ENCODE results near the gene MAP7.

MAP7 gene

GRCh38 chr6:136370988-136371728 is 179.1 kb downstream of the MAP7 start:
- no peak for ATAC-seq

GRCh38 chr6:136365776-136366354 is 184.4 kb downstream of the MAP7 start:
- no peak for ATAC-seq

- ATAC-seq: no peak
Measured at GRCh38 chr6:136362421-136363356, 187.5 kb downstream of the MAP7 start.

- ATAC-seq: no peak
Measured at GRCh38 chr6:136361787-136362186, 188.4 kb downstream of the MAP7 start.

GRCh38 chr6:136360783-136361182 is 189.4 kb downstream of the MAP7 start:
- no peak for ATAC-seq

- no peak for ATAC-seq
Measured at GRCh38 chr6:136359851-136360250, 190.4 kb downstream of the MAP7 start.

- ATAC-seq: no peak
Measured at GRCh38 chr6:136351518-136352110, 198.6 kb downstream of the MAP7 start.

GRCh38 chr6:136350914-136351313 is 199.3 kb downstream of the MAP7 start:
- ATAC-seq: no peak

GRCh38 chr6:136347847-136348246 is 202.4 kb downstream of the MAP7 start:
- ATAC-seq: no peak

GRCh38 chr6:136345145-136345544 is 205.1 kb downstream of the MAP7 start:
- no peak for ATAC-seq

GRCh38 chr6:136344420-136344819 is 205.8 kb downstream of the MAP7 start:
- no peak for ATAC-seq

- no peak for ATAC-seq
Measured at GRCh38 chr6:136343700-136344099, 206.5 kb downstream of the MAP7 start.

- no peak for ATAC-seq
Measured at GRCh38 chr6:136343275-136343674, 206.9 kb downstream of the MAP7 start.

- ATAC-seq: no peak
Measured at GRCh38 chr6:136341967-136342366, 208.3 kb downstream of the MAP7 start.

- no peak for ATAC-seq
Measured at GRCh38 chr6:136341367-136341766, 208.9 kb downstream of the MAP7 start.

GRCh38 chr6:136338486-136338885 is 211.7 kb downstream of the MAP7 start:
- no peak for ATAC-seq

GRCh38 chr6:136337606-136338005 is 212.6 kb downstream of the MAP7 start:
- no peak for ATAC-seq

GRCh38 chr6:136337121-136337520 is 213.1 kb downstream of the MAP7 start:
- no peak for ATAC-seq

GRCh38 chr6:136335736-136336363 is 214.4 kb downstream of the MAP7 start:
- ATAC-seq: no peak

- no peak for ATAC-seq
Measured at GRCh38 chr6:136334853-136335252, 215.4 kb downstream of the MAP7 start.

- no peak for ATAC-seq
Measured at GRCh38 chr6:136334465-136334846, 215.8 kb downstream of the MAP7 start.

- ATAC-seq: no peak
Measured at GRCh38 chr6:136333824-136334464, 216.3 kb downstream of the MAP7 start.
